VCaP (cell line): Measurements from ENCODE around the gene OXLD1.
A peak's percentile ranks its signal among the peaks of the same experiment; 100 is the strongest.

Experiments used
- H3K27ac ChIP-seq: fragments of 450-650 bp; 2 replicates; pipeline ENCODE4 v1.5.1; 2017
- TF ChIP-seq, protein P1 (sequence below): fragments of 450-650 bp; conservative IDR thresholded peaks from 2 replicates; pipeline ENCODE4 v1.5.1; 2017; ENCODE audit warnings: mild to moderate bottlenecking, moderate library complexity

Gene OXLD1

GRCh38 chr17:81705518-81706231 lies 39.3 kb upstream of the OXLD1 start:
- peak overlapping the region; percentile 98; the same call in 1 of the 2 replicates for H3K27ac ChIP-seq

GRCh38 chr17:81703747-81704654 lies 37.6 kb upstream of the OXLD1 start:
- peak overlapping the region; percentile 98 for H3K27ac ChIP-seq
- TF ChIP-seq, protein P1, sequence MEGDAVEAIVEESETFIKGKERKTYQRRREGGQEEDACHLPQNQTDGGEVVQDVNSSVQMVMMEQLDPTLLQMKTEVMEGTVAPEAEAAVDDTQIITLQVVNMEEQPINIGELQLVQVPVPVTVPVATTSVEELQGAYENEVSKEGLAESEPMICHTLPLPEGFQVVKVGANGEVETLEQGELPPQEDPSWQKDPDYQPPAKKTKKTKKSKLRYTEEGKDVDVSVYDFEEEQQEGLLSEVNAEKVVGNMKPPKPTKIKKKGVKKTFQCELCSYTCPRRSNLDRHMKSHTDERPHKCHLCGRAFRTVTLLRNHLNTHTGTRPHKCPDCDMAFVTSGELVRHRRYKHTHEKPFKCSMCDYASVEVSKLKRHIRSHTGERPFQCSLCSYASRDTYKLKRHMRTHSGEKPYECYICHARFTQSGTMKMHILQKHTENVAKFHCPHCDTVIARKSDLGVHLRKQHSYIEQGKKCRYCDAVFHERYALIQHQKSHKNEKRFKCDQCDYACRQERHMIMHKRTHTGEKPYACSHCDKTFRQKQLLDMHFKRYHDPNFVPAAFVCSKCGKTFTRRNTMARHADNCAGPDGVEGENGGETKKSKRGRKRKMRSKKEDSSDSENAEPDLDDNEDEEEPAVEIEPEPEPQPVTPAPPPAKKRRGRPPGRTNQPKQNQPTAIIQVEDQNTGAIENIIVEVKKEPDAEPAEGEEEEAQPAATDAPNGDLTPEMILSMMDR = no peak

More at GRCh38 chr17:81705518-81706231, 39.3 kb upstream of the OXLD1 start:
- TF ChIP-seq, protein P1 = no peak

DNA sequence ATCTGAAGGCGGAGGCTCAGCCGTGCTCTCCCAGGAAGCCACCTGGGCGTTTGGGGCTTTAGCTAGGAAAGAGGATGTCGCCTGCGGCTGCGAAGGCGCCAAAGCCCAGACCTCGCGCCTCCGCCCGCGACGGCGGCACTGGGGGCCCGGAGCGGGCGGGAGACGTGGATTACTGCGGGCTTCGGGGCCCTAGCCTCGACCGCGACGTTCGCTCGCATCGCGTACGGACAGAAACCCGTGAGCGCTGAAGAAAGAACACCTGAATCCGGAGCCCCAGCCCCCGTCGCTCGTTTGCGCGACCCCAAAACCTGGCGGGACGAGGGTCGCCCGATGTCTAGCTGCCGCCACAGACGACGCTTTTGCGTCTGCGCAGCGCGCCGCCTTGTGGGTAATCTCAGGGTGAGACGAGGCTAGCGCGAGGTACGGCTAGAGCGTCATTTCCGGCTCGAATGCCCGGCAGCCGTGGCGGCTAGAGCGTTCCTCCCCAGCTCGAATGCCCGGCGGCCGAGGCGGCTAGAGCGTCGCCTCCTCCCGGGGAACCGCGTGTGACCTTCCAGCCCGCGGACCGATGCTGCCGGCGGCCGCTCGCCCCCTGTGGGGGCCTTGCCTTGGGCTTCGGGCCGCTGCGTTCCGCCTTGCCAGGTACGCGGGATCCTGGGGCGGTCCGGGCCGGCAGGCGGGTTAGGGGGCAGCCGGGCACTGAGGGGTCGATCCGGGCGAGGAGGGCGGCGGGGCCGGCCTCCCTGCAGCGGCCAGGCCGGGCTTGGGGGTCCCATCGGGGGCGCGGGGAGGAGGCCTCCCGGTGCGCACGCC lies 36.7 kb upstream of the OXLD1 start, which contains the start of gene MRPL12:
Gene MRPL12 (plus strand): TSS at position 434 of the 813 bp plus-strand sequence. CDS start 135 bp downstream, at position 569.
- TF ChIP-seq, protein P1 = no peak
- peak within 1 kb of the TSS; percentile 98 for H3K27ac ChIP-seq

DNA sequence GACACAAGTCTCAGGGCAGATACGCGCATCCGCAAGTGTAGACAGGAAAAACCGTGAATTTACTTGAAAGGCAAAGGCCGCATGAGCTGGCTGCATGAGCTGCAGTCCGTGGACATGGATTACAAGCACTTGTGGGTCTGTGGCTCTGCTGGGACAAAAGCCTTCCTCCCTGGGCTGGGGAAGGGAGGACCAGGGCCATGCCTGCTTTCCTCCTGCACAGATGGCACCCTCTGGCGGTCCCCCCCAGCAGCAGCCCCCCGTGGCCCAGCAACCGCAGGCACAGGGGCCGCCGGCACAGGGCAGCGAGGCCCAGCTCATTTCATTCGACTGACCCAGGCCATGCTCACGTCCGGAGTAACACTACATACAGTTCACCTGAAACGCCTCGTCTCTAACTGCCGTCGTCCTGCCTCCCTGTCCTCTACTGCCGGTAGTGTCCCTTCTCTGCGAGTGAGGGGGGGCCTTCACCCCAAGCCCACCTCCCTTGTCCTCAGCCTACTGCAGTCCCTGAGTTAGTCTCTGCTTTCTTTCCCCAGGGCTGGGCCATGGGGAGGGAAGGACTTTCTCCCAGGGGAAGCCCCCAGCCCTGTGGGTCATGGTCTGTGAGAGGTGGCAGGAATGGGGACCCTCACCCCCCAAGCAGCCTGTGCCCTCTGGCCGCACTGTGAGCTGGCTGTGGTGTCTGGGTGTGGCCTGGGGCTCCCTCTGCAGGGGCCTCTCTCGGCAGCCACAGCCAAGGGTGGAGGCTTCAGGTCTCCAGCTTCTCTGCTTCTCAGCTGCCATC lies 35.1 kb upstream of the OXLD1 start:
- TF ChIP-seq, protein P1 = no peak
- H3K27ac ChIP-seq = peak overlapping the region; percentile 98

- TF ChIP-seq, protein P1 = no peak
- peak overlapping the region; percentile 98 for H3K27ac ChIP-seq
Observed at GRCh38 chr17:81700353-81701287, 34.2 kb upstream of the OXLD1 start.
